IMR-90 (cell line): ENCODE data around the gene RNF40. TPM values are rescaled to one million over a fixed set of nuclear protein-coding genes. Genes with fewer than 3 reads are reported as not detected.

Experiments
- BHLHE40 ChIP-seq: fragments of 150-350 bp; IDR thresholded peaks from 2 replicates; pipeline ENCODE4 v1.6.1; 2016; ENCODE audit warnings: mild to moderate bottlenecking, low read depth, low read length
- CEBPB ChIP-seq: IDR thresholded peaks from 2 replicates; pipeline ENCODE4 v1.6.1; 2012; ENCODE audit warnings: low read depth, low read length, improper control_type of control experiment
- FOS ChIP-seq: fragments of 150-350 bp; IDR thresholded peaks from 2 replicates; pipeline ENCODE4 v1.6.1; 2016; ENCODE audit warnings: low read depth, low read length
- MAFK ChIP-seq: IDR thresholded peaks from 2 replicates; pipeline ENCODE4 v1.6.1; 2012; ENCODE audit warnings: low read depth, low read length, improper control_type of control experiment
- NFE2L2 ChIP-seq: fragments of 150-350 bp; IDR thresholded peaks from 2 replicates; pipeline ENCODE4 v1.6.1; 2016; ENCODE audit warnings: low read depth, mild to moderate bottlenecking, low read length
- SMC3 ChIP-seq: fragments of 150-350 bp; IDR thresholded peaks from 2 replicates; pipeline ENCODE4 v1.6.1; 2016; ENCODE audit warnings: low read depth, mild to moderate bottlenecking, antibody characterized with exemption, low read length, moderate library complexity
- polyA plus RNA-seq, 3 experiments: library from polyadenylated mRNA; depleted of rRNA; stranded (reverse); fragments of >200 nt; gene quantifications; 2 replicates each; pipeline ENCODE4 v1.2.3, GENCODE V29; 2012; ENCODE audit warnings: low replicate concordance in 1 of 3
- total RNA-seq: library from RNA; depleted of rRNA; stranded (reverse); fragments of >200 nt; gene quantifications from 2 replicates; pipeline ENCODE4 v1.2.3, GENCODE V29; 2012

RNF40 gene
- total and polyA plus RNA-seq, 2 of the 4 experiments (the other 2 are of a cell fraction), result 46.7 to 72.4 TPM

- TF ChIP-seq SMC3 (no peak), BHLHE40 (no peak), FOS (no peak), CEBPB (peak; percentile 85), NFE2L2 (no peak), MAFK (no peak)
Observed at GRCh38 chr16:30761928-30762902, at the start of gene RNF40, which contains the start of gene CFAP119 (continued).
